Subcutaneous abdominal adipose tissue (tissue), 5 donors: ENCODE results near the gene ATP11A.
A peak's percentile ranks its signal among the peaks of the same experiment; 100 is the strongest.

Experiments
- H3K27ac ChIP-seq: one replicate; pipeline ENCODE4 v1.7.0; 2013; ENCODE audit warnings: low read depth, mild to moderate bottlenecking, inconsistent platforms, low read length, moderate library complexity
- H3K27me3 ChIP-seq, 5 donors: one replicate each; pipeline ENCODE4 v1.7.0; 2013; ENCODE audit warnings: low read length in 5 of 5, inconsistent platforms in 1 of 5; ENCODE audit not compliant: control insufficient read depth in 5 of 5, insufficient read depth in 4 of 5
- H3K36me3 ChIP-seq, 5 donors: one replicate each; pipeline ENCODE4 v1.7.0; 2013; ENCODE audit warnings: low read length in 5 of 5; ENCODE audit not compliant: control insufficient read depth in 5 of 5, insufficient read depth in 5 of 5
- H3K4me1 ChIP-seq, 5 donors: one replicate each; pipeline ENCODE4 v1.7.0; 2013; ENCODE audit warnings: low read length in 5 of 5, mild to moderate bottlenecking in 3 of 5, moderate library complexity in 1 of 5; ENCODE audit not compliant: control insufficient read depth in 5 of 5, insufficient read depth in 5 of 5
- H3K4me3 ChIP-seq, 5 donors: one replicate each; pipeline ENCODE4 v1.7.0; 2013; ENCODE audit warnings: low read length in 5 of 5, low read depth in 1 of 5
- H3K9ac ChIP-seq, 5 donors: one replicate each; pipeline ENCODE4 v1.7.0; 2013; ENCODE audit warnings: low read length in 5 of 5, mild to moderate bottlenecking in 4 of 5, moderate library complexity in 3 of 5
- H3K9me3 ChIP-seq, 5 donors: one replicate each; pipeline ENCODE4 v1.7.0; 2013; ENCODE audit warnings: low read length in 5 of 5; ENCODE audit not compliant: control insufficient read depth in 5 of 5
- donor health status: healthy.
- donor health status: healthy.
- donor health status: healthy.
- donor health status: healthy.
- donor health status: healthy.

ATP11A gene

GRCh38 chr13:112926993-112927392, 237.2 kb downstream of the ATP11A start:
- no peak overlapping the region for H3K27ac ChIP-seq
- H3K9ac ChIP-seq, result no peak overlapping the region
- peaks cover 0 to 4% (median 0%) of the 10 kb centered on the region in 5 donors for H3K9me3 ChIP-seq

GRCh38 chr13:112928020-112928971, 238.5 kb downstream of the ATP11A start:
- H3K27ac ChIP-seq, result no peak overlapping the region
- H3K9me3 ChIP-seq, result peaks cover 0 to 4% (median 0%) of the 10 kb centered on the region in 5 donors
- peak overlapping the region in 1 of 5 donors; percentile 31 for H3K4me3 ChIP-seq
- H3K36me3 ChIP-seq, result no peaks in the 10 kb centered on the region
- peaks cover 4 to 28% (median 10%) of the 10 kb centered on the region in 5 donors for H3K27me3 ChIP-seq
- peaks cover 3 to 24% (median 22%) of the 10 kb centered on the region in 5 donors for H3K4me1 ChIP-seq
- no peak overlapping the region for H3K9ac ChIP-seq

More at GRCh38 chr13:112926993-112927392, 237.2 kb downstream of the ATP11A start:
- no peaks in the 10 kb centered on the region for H3K36me3 ChIP-seq
- no peak overlapping the region for H3K4me3 ChIP-seq
- H3K27me3 ChIP-seq, result peaks cover 4 to 25% (median 10%) of the 10 kb centered on the region in 5 donors
- H3K4me1 ChIP-seq, result peaks cover 3 to 24% (median 22%) of the 10 kb centered on the region in 5 donors

- peaks cover 4 to 31% (median 13%) of the 10 kb centered on the region in 5 donors for H3K27me3 ChIP-seq
- no peaks in the 10 kb centered on the region for H3K36me3 ChIP-seq
- peaks cover 3 to 24% (median 22%) of the 10 kb centered on the region in 5 donors for H3K4me1 ChIP-seq
- no peak overlapping the region for H3K27ac ChIP-seq
- peak overlapping the region in 3 of 5 donors; percentile 9 to 31 (median 22) for H3K4me3 ChIP-seq
- H3K9ac ChIP-seq, result no peak overlapping the region
- peaks cover 0 to 4% (median 0%) of the 10 kb centered on the region in 5 donors for H3K9me3 ChIP-seq
Measured at GRCh38 chr13:112928972-112929782, 239.3 kb downstream of the ATP11A start.

- Histone ChIP-seq H3K27ac (no peak overlapping the region), H3K9ac (no peak overlapping the region), H3K9me3 (peaks cover 0 to 4% (median 0%) of the 10 kb centered on the region in 5 donors), H3K4me1 (peaks cover 3 to 24% (median 22%) of the 10 kb centered on the region in 5 donors), H3K27me3 (peaks cover 4 to 34% (median 14%) of the 10 kb centered on the region in 5 donors), H3K4me3 (peak overlapping the region in 2 of 5 donors; percentile 9 to 22), H3K36me3 (no peaks in the 10 kb centered on the region)
Measured at GRCh38 chr13:112929783-112930055, 239.9 kb downstream of the ATP11A start.

- H3K27ac ChIP-seq, result no peak overlapping the region
- H3K4me1 ChIP-seq, result peaks cover 3 to 24% (median 22%) of the 10 kb centered on the region in 5 donors
- H3K9me3 ChIP-seq, result peaks cover 0 to 4% (median 0%) of the 10 kb centered on the region in 5 donors
- H3K4me3 ChIP-seq, result no peak overlapping the region
- H3K9ac ChIP-seq, result no peak overlapping the region
- peaks cover 4 to 38% (median 14%) of the 10 kb centered on the region in 5 donors for H3K27me3 ChIP-seq
- H3K36me3 ChIP-seq, result no peaks in the 10 kb centered on the region
Measured at GRCh38 chr13:112930192-112930591, 240.4 kb downstream of the ATP11A start.

DNA sequence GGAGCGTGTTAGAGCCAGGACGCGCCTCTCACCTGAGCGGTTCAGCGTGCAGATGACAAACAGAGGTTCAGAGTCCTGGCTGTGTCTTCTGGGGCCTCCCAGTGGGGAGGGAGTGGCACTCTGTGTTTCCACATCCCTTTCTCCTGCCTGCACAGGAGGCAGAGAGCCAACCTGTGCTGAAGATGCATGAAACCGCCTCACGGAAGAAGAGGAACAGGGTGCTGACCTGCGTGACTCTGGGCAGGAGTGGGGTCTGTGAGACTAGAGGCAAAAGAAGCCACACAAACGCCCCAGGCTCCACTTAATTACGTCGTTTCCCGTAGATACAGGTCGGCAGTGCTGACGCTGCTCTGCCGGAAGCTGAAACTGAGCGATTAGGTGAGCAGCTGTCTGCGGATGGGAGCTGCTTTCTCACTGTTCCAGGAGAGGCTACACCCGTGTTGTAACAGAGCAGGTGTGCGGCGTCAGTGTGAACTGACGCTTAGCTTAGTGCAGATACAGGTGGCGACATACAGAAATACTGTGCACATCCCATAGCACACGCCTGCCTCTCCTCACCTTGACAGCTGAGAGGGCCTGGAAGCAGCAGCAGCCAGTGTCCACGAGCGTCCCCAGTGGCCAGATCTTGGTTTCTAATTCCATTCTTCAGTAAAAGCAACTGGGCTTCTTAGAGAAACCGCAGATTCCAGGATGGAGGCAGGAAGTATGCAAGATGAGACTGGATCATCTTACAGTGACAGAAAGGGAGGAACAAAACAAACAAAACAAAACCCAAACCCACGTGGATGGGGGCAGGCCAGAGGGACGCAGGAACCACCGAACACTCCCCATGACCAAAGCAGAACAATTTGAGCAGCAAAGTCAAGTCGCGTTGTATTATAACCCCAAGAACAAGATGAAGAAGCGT, 241.4 kb downstream of the ATP11A start:
- Histone ChIP-seq H3K27ac (no peak overlapping the region), H3K9me3 (peaks cover 0 to 4% (median 0%) of the 10 kb centered on the region in 5 donors), H3K36me3 (no peaks in the 10 kb centered on the region), H3K4me3 (no peak overlapping the region), H3K9ac (no peak overlapping the region), H3K27me3 (peaks cover 4 to 41% (median 18%) of the 10 kb centered on the region in 5 donors), H3K4me1 (peaks cover 3 to 24% (median 22%) of the 10 kb centered on the region in 5 donors)

DNA sequence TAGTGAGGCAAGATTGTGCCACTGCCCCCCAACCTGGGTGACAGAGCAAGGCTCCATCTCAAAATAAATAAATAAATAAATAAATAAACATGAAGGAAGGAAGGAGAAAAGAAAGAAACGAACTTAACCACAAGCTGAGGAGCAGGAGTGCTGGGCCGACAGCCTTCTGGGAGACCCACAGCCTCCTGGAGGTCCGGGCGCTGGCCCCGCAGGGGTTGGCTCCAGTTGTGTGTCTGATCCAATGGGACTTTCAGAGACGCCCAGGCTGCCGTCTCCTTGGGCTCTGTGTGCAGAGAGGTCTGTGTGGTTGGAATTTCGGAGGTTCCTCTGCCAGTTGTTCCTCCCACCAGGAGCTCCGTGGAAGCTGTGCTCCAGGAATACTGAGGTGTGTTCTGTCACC, 243.1 kb downstream of the ATP11A start:
- H3K4me3 ChIP-seq, result no peak overlapping the region
- no peaks in the 10 kb centered on the region for H3K9me3 ChIP-seq
- H3K27ac ChIP-seq, result no peak overlapping the region
- peaks cover 4 to 41% (median 21%) of the 10 kb centered on the region in 5 donors for H3K27me3 ChIP-seq
- H3K4me1 ChIP-seq, result peaks cover 3 to 24% (median 13%) of the 10 kb centered on the region in 5 donors
- H3K9ac ChIP-seq, result no peak overlapping the region
- H3K36me3 ChIP-seq, result no peaks in the 10 kb centered on the region

DNA sequence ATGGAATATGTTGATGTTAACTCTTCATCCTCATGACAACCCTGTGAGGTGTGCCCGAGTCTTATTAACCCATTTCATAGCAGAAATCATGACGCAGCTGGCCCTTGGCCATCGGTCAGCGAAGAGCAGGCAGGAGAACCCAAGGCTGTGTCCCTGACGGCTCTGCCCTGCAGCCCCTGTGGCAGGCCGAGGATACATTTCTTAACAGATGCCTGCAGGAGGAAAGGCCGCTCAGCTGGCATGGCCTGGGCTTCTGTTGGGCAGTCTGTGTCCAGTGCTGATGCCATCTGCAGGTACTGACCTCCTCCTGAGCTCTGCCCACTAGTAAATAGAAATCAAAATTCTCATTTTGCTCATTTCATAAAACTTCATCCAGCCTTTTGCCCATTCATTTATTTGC, 243.8 kb downstream of the ATP11A start:
- no peak overlapping the region for H3K4me3 ChIP-seq

DNA sequence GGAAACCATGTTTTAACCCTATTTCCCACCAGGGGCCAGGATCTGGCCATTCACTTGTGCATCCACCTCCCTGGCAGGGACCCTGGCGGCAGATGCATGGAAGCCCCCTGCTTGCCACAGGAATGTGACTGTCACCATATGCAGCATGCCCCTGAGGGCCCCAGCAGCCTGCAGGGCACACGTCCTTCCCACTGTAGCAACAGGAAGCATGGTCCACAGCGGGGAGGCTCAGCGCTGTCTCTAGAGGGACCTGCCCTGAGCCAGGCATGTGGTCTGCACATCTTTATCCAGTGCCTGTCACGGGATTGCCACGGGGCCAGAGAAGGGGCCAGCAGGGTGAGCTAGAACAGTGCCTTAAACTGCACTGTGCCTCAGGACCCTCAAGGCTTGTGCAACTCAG, 244.2 kb downstream of the ATP11A start:
- H3K9ac ChIP-seq, result no peak overlapping the region
- H3K27me3 ChIP-seq, result peaks cover 4 to 33% (median 17%) of the 10 kb centered on the region in 5 donors
- H3K4me1 ChIP-seq, result peaks cover 3 to 16% (median 8%) of the 10 kb centered on the region in 5 donors
- no peaks in the 10 kb centered on the region for H3K36me3 ChIP-seq
- H3K9me3 ChIP-seq, result no peaks in the 10 kb centered on the region
- H3K27ac ChIP-seq, result no peak overlapping the region
- H3K4me3 ChIP-seq, result no peak overlapping the region

More for the DNA sequence above, 243.8 kb downstream of the ATP11A start:
- Histone ChIP-seq H3K36me3 (no peaks in the 10 kb centered on the region), H3K9ac (no peak overlapping the region), H3K9me3 (no peaks in the 10 kb centered on the region), H3K27me3 (peaks cover 4 to 37% (median 18%) of the 10 kb centered on the region in 5 donors), H3K27ac (no peak overlapping the region), H3K4me1 (peaks cover 3 to 20% (median 12%) of the 10 kb centered on the region in 5 donors)
